ENCODE measurements around the gene MEST.
"Not testable (repeated sequence)": the region's sequence is repeated elsewhere in the genome, so short reads cannot be mapped to it uniquely, and the experiment has no call there.

MEST gene

DNA sequence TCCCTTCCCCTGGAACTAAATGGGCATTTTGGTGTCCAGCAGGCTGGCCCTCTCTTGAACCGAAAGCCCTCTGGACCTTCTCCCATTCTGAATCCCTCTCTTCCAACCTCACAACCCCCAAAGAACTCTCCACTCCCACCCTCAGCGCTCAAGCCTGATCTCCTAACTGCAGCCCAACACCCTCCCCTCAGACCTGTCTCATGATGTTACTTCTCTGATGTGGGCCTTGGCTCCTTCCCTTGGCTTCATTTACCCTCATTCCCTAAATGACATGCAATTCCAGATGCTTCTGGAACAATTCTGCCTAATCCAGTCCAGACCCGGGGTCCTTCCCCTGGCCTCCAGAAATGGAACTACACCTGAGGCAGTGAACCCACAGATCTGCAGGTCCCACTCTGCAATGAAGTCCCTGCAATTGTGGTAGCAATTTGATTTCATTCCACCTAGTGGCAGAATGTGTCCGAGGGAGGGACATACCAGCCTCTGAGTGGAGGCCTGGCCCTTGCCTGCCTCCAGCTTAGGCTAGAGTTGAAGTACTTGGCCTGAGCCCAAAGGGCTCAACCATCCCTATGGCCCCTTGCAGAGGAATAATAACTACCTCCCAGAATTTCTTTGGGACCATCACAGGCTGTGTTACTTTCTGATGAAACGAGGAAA lies 47.0 kb upstream of the MEST start:
- Histone ChIP-seq H3K36me3 (replicated peaks in 1 of 2; ENCODE audit: control insufficient read depth in 2 of 2, insufficient read depth in 2 of 2, low read length in 2 of 2) (no peaks in the 10 kb centered on the region), H3K4me2 (ENCODE audit: insufficient read depth, low read length, poor library complexity, severe bottlenecking) (no peak overlapping the region), H2BK120ac (ENCODE audit: low read depth, low read length) (no peak overlapping the region), H2AK5ac (ENCODE audit: low read depth, low read length) (no peak overlapping the region), H3K14ac (ENCODE audit: low read length) (no peak overlapping the region), H2BK5ac (ENCODE audit: low read length) (no peak overlapping the region), H3K9ac (ENCODE audit: low read depth, low read length, poor library complexity) (no peak overlapping the region), H2AFZ (ENCODE audit: low read length) (peak overlapping the region; percentile 60), H3K4me3 (ENCODE audit: low read length in 2 of 2) (no peak overlapping the region), H2BK15ac (ENCODE audit: low read length) (no peak overlapping the region), H3K27ac (replicated peaks; ENCODE audit: low read length) (no peak overlapping the region), H3K4ac (ENCODE audit: low read length) (no peak overlapping the region), H4K91ac (ENCODE audit: low read depth, low read length, poor library complexity) (no peak overlapping the region), H3K27me3 (ENCODE audit: control insufficient read depth in 3 of 3, insufficient read depth in 3 of 3, low read depth in 1 of 3, low read length in 3 of 3) (no peaks in the 10 kb centered on the region), H3K4me1 (ENCODE audit: control insufficient read depth in 2 of 2, insufficient read depth in 1 of 2, low read depth in 1 of 2, low read length in 2 of 2) (peaks cover 6 to 18% of the 10 kb centered on the region in 2 donors), H4K8ac (ENCODE audit: low read depth, low read length) (no peak overlapping the region), H3K23ac (ENCODE audit: low read depth, low read length, poor library complexity) (no peak overlapping the region), H3K18ac (ENCODE audit: low read length) (peak overlapping the region; percentile 13), H3K9me3 (replicated peaks in 1 of 2; ENCODE audit: control insufficient read depth in 2 of 2, insufficient read depth in 1 of 2, low read depth in 1 of 2, low read length in 2 of 2) (peaks cover 3 to 28% of the 10 kb centered on the region in 2 donors), H3K79me1 (ENCODE audit: low read depth, low read length) (peaks cover 2% of the 10 kb centered on the region), H2BK12ac (ENCODE audit: low read length) (no peak overlapping the region)
- DNase-seq (ENCODE audit: low spot score), result no peak
- WGBS, 2 donors (ENCODE audit: extremely low coverage in 2 of 2, insufficient read length in 2 of 2, insufficient replicate concordance in 1 of 2), result no CpG with 5 or more reads among the region's 5 CpGs

DNA sequence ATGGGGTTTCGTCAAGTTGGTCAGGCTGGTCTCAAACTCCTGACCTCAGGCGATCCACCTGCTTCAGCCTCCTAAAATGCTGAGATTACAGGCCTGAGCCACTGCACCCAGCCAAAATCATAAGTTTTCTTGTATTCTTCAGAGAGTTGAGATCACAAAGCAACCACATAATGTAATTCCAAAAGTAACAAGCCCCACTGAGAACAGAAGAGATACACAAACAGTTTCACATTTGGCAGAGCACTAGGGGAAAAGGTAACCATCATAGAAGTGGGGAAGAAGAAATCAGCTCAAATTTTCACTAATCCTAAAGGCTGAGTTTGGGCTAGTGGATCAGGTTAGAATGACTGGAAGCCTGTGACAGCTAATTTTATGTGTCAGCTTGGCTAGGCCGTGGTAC lies 45.6 kb upstream of the MEST start:
- Histone ChIP-seq H4K91ac (ENCODE audit: low read depth, low read length, poor library complexity) (no peak overlapping the region), H3K36me3 (replicated peaks in 1 of 2; ENCODE audit: control insufficient read depth in 2 of 2, insufficient read depth in 2 of 2, low read length in 2 of 2) (no peaks in the 10 kb centered on the region), H3K9ac (ENCODE audit: low read depth, low read length, poor library complexity) (no peak overlapping the region), H3K9me3 (replicated peaks in 1 of 2; ENCODE audit: control insufficient read depth in 2 of 2, insufficient read depth in 1 of 2, low read depth in 1 of 2, low read length in 2 of 2) (peaks cover 3 to 22% of the 10 kb centered on the region in 2 donors), H3K4me1 (ENCODE audit: control insufficient read depth in 2 of 2, insufficient read depth in 1 of 2, low read depth in 1 of 2, low read length in 2 of 2) (peaks cover 3 to 12% of the 10 kb centered on the region in 2 donors), H3K14ac (ENCODE audit: low read length) (no peak overlapping the region), H2BK15ac (ENCODE audit: low read length) (no peak overlapping the region), H2BK120ac (ENCODE audit: low read depth, low read length) (no peak overlapping the region), H3K4me2 (ENCODE audit: insufficient read depth, low read length, poor library complexity, severe bottlenecking) (no peak overlapping the region), H4K8ac (ENCODE audit: low read depth, low read length) (no peak overlapping the region), H3K4ac (ENCODE audit: low read length) (no peak overlapping the region), H3K23ac (ENCODE audit: low read depth, low read length, poor library complexity) (no peak overlapping the region), H3K18ac (ENCODE audit: low read length) (no peak overlapping the region), H3K4me3 (ENCODE audit: low read length in 2 of 2) (no peak overlapping the region), H2BK5ac (ENCODE audit: low read length) (no peak overlapping the region), H2AK5ac (ENCODE audit: low read depth, low read length) (no peak overlapping the region), H3K27ac (replicated peaks; ENCODE audit: low read length) (no peak overlapping the region), H3K27me3 (ENCODE audit: control insufficient read depth in 3 of 3, insufficient read depth in 3 of 3, low read depth in 1 of 3, low read length in 3 of 3) (no peaks in the 10 kb centered on the region), H3K79me1 (ENCODE audit: low read depth, low read length) (no peaks in the 10 kb centered on the region), H2AFZ (ENCODE audit: low read length) (no peak overlapping the region), H2BK12ac (ENCODE audit: low read length) (no peak overlapping the region)
- no CpG with 5 or more reads among the region's 3 CpGs for WGBS, 2 donors (ENCODE audit: extremely low coverage in 2 of 2, insufficient read length in 2 of 2, insufficient replicate concordance in 1 of 2)
- DNase-seq (ENCODE audit: low spot score), result no peak

DNA sequence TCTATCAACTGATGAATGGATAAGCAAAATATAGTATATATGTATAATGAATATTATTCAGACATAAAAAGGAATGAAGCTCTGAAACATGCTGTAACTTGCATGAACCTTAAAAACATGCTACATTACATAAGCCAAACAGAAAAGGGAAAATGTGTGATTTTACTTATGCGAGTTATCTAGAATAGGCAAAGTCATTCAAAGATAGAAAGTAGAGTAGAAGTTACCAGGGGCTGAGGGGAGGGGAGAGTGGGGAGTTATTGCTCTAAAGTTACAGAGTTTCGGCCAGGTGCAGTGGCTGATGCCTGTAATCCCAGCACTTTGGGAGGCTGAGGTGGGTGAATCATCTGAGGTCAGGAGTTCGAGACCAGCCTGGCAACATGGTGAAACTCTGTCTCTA lies 40.5 kb upstream of the MEST start:
- WGBS, 2 donors (ENCODE audit: extremely low coverage in 2 of 2, insufficient read length in 2 of 2, insufficient replicate concordance in 1 of 2), result no CpG with 5 or more reads among the region's 3 CpGs
- H2BK15ac ChIP-seq (ENCODE audit: low read length); H2AFZ ChIP-seq (ENCODE audit: low read length); H3K14ac ChIP-seq (ENCODE audit: low read length); H3K4me2 ChIP-seq (ENCODE audit: insufficient read depth, low read length, poor library complexity, severe bottlenecking); H3K79me1 ChIP-seq (ENCODE audit: low read depth, low read length); H2BK5ac ChIP-seq (ENCODE audit: low read length); H3K4ac ChIP-seq (ENCODE audit: low read length); H2BK12ac ChIP-seq (ENCODE audit: low read length); H4K8ac ChIP-seq (ENCODE audit: low read depth, low read length); H2AK5ac ChIP-seq (ENCODE audit: low read depth, low read length); H3K4me1 ChIP-seq (ENCODE audit: control insufficient read depth in 2 of 2, insufficient read depth in 1 of 2, low read depth in 1 of 2, low read length in 2 of 2); H3K27ac ChIP-seq (replicated peaks; ENCODE audit: low read length); H3K4me3 ChIP-seq (ENCODE audit: low read length in 2 of 2); H3K27me3 ChIP-seq (ENCODE audit: control insufficient read depth in 3 of 3, insufficient read depth in 3 of 3, low read depth in 1 of 3, low read length in 3 of 3); DNase-seq (ENCODE audit: low spot score); H3K18ac ChIP-seq (ENCODE audit: low read length); H4K91ac ChIP-seq (ENCODE audit: low read depth, low read length, poor library complexity); H3K9ac ChIP-seq (ENCODE audit: low read depth, low read length, poor library complexity); H3K23ac ChIP-seq (ENCODE audit: low read depth, low read length, poor library complexity); H2BK120ac ChIP-seq (ENCODE audit: low read depth, low read length); H3K36me3 ChIP-seq (replicated peaks in 1 of 2; ENCODE audit: control insufficient read depth in 2 of 2, insufficient read depth in 2 of 2, low read length in 2 of 2): not testable (repeated sequence)
- peaks cover 3 to 11% of the 10 kb centered on the region in 2 donors for H3K9me3 ChIP-seq (replicated peaks in 1 of 2; ENCODE audit: control insufficient read depth in 2 of 2, insufficient read depth in 1 of 2, low read depth in 1 of 2, low read length in 2 of 2)

DNA sequence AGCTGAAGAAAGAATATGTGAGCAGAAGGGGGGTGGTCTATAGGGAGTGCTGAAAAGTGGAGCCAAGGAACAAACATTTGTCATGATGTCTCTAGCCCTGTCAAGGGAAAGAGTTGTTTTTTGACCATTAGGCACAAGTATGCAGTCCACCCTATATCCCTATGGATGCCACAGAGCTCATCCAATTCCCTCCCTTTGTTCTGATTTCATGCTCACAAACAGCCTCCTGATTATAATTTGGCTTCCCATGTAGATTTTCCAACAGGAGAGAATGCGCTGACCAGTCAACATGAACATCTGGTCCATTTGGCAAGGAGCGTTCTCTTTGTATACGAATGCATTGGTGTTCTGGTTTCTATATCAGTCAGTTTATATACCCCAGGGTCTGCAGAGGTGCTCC lies 38.9 kb upstream of the MEST start:
- Histone ChIP-seq H2BK12ac (ENCODE audit: low read length) (no peak overlapping the region), H4K91ac (ENCODE audit: low read depth, low read length, poor library complexity) (no peak overlapping the region), H3K9ac (ENCODE audit: low read depth, low read length, poor library complexity) (no peak overlapping the region), H3K23ac (ENCODE audit: low read depth, low read length, poor library complexity) (no peak overlapping the region), H4K8ac (ENCODE audit: low read depth, low read length) (no peak overlapping the region), H3K79me1 (ENCODE audit: low read depth, low read length) (no peaks in the 10 kb centered on the region), H3K4ac (ENCODE audit: low read length) (no peak overlapping the region), H3K27me3 (ENCODE audit: control insufficient read depth in 3 of 3, insufficient read depth in 3 of 3, low read depth in 1 of 3, low read length in 3 of 3) (no peaks in the 10 kb centered on the region), H3K27ac (replicated peaks; ENCODE audit: low read length) (no peak overlapping the region), H2BK5ac (ENCODE audit: low read length) (no peak overlapping the region), H3K18ac (ENCODE audit: low read length) (no peak overlapping the region), H2AFZ (ENCODE audit: low read length) (no peak overlapping the region), H2AK5ac (ENCODE audit: low read depth, low read length) (no peak overlapping the region), H3K4me1 (ENCODE audit: control insufficient read depth in 2 of 2, insufficient read depth in 1 of 2, low read depth in 1 of 2, low read length in 2 of 2) (no peaks in the 10 kb centered on the region), H3K4me3 (ENCODE audit: low read length in 2 of 2) (no peak overlapping the region), H2BK15ac (ENCODE audit: low read length) (no peak overlapping the region), H3K9me3 (replicated peaks in 1 of 2; ENCODE audit: control insufficient read depth in 2 of 2, insufficient read depth in 1 of 2, low read depth in 1 of 2, low read length in 2 of 2) (peaks cover 0 to 10% of the 10 kb centered on the region in 2 donors), H2BK120ac (ENCODE audit: low read depth, low read length) (no peak overlapping the region), H3K36me3 (replicated peaks in 1 of 2; ENCODE audit: control insufficient read depth in 2 of 2, insufficient read depth in 2 of 2, low read length in 2 of 2) (no peaks in the 10 kb centered on the region), H3K14ac (ENCODE audit: low read length) (no peak overlapping the region), H3K4me2 (ENCODE audit: insufficient read depth, low read length, poor library complexity, severe bottlenecking) (no peak overlapping the region)
- DNase-seq (ENCODE audit: low spot score), result no peak
- no CpG with 5 or more reads among the region's 3 CpGs for WGBS, 2 donors (ENCODE audit: extremely low coverage in 2 of 2, insufficient read length in 2 of 2, insufficient replicate concordance in 1 of 2)

Data from neuronal stem cell (in vitro differentiated cells).